Psoas muscle (tissue), 8 donors: ENCODE data around the gene DOCK6. TPM values are rescaled to one million over a fixed set of nuclear protein-coding genes. Genes with fewer than 3 reads are reported as not detected.
"Not testable (repeated sequence)": the region's sequence is repeated elsewhere in the genome, so short reads cannot be mapped to it uniquely, and the experiment has no call there.

ENCODE experiments used
- ATAC-seq, 4 donors: fragments of 200-7000 bp; cut with Tn5 transposase; one replicate each; pipeline ENCODE4 v1.9.1; 2020; ENCODE audit warnings: moderate library complexity in 3 of 4, mild to moderate bottlenecking in 2 of 4
- DNase-seq, 2 donors: peaks; one replicate each; pipeline ENCODE4 v3.0.0-alpha.2; 2020
- H3K27ac ChIP-seq: fragments of 200-600 bp; one replicate; pipeline ENCODE4 v1.8.0; 2022
- H3K27me3 ChIP-seq, 3 donors: fragments of 200-600 bp in 1 of 3; one replicate each; pipeline versions ENCODE4 v1.6.1 to v1.8.0; 2013 to 2022; ENCODE audit warnings: low read length in 2 of 3, mild to moderate bottlenecking in 2 of 3, moderate library complexity in 1 of 3; ENCODE audit not compliant: insufficient read depth in 3 of 3
- H3K36me3 ChIP-seq, 2 donors: fragments of 200-600 bp in 1 of 2; one replicate each; pipeline versions ENCODE4 v1.6.1 to v1.8.0; 2013 to 2022; ENCODE audit warnings: low read depth in 1 of 2, mild to moderate bottlenecking in 1 of 2, moderate library complexity in 1 of 2; ENCODE audit not compliant: insufficient read depth in 1 of 2
- H3K4me1 ChIP-seq: fragments of 200-600 bp; one replicate; pipeline ENCODE4 v1.8.0; 2022
- H3K4me3 ChIP-seq: fragments of 200-600 bp; one replicate; pipeline ENCODE4 v1.8.0; 2022; ENCODE audit warnings: mild to moderate bottlenecking
- H3K9me3 ChIP-seq: fragments of 200-600 bp; one replicate; pipeline ENCODE4 v1.8.0; 2022
- CTCF ChIP-seq: fragments of 200-600 bp; IDR thresholded peaks from one replicate; pipeline ENCODE4 v1.8.0; 2022; ENCODE audit warnings: antibody characterized with exemption
- WGBS, 3 donors: extraction: QIAGEN DNeasy Blood & Tissue Kit; methylation state at CpG; one replicate each; pipeline versions ENCODE4 v1.1.6 to v1.1.7; 2013; 5-methylcytosine and 5-hydroxymethylcytosine counted together
- intact Hi-C, 2 donors: fragments of 100-400 bp; cut with DNase I; formaldehyde crosslinking; loops; one replicate each; pipeline versions ENCODE4 v1.11.0 to v1.14.2; 2022
- polyA plus RNA-seq, 3 donors: library from polyadenylated mRNA; stranded (reverse); fragments of 200-250 nt; gene quantifications; one replicate each; pipeline ENCODE4 v1.2.3, GENCODE V29; 2013
- total RNA-seq, 4 donors: library from RNA; stranded (reverse); fragmentation: NEBNext Ultra II Directional in 2 of 4; extraction: Animal tissue kit (Norgen Biotek cat#: 25700) in 2 of 4; gene quantifications; one replicate each; pipeline versions ENCODE4 v1.2.1 to v1.2.4, GENCODE V29; 2021 to 2023
- donor health status: healthy with polysubstance abuse.
- donor health status: DM: no; HTN: no; CAD: no; lungs with moderate emphysema.
- donor health status: Bipolar disorder and iron deficiency.
- donor health status: healthy.
- donor health status: DM: yes; HTN: yes; CAD: no.
- donor health status: DM: no; HTN: no; CAD: no.
- donor health status: DM: no; HTN: no; CAD: no.
- donor health status: DM: yes; HTN: yes; CAD: no.

DOCK6 gene
- total and polyA plus RNA-seq, 7 donors: 8.7 to 27.1 (median 15.3) TPM

GRCh38 chr19:11179716-11180297 is 82.5 kb downstream of the DOCK6 start:
- WGBS, 3 donors: 60 to 65% (median 64%) methylated on average over 11 of the region's 11 CpGs
- ATAC-seq (no peak), DNase-seq (no peak)
- no peak for TF ChIP-seq CTCF
- Histone ChIP-seq H3K27me3 (no peaks in the 10 kb centered on the region), H3K27ac (no peak overlapping the region), H3K4me1 (peaks cover 13% of the 10 kb centered on the region), H3K4me3 (no peak overlapping the region), H3K9me3 (no peaks in the 10 kb centered on the region), H3K36me3 (peaks cover 0 to 51% of the 10 kb centered on the region in 2 donors)
- intact Hi-C loops: no loop called here

GRCh38 chr19:11179145-11179465 is 83.2 kb downstream of the DOCK6 start:
- H3K27me3 ChIP-seq, H3K9me3 ChIP-seq, DNase-seq, H3K4me3 ChIP-seq, H3K27ac ChIP-seq, intact Hi-C loops, ATAC-seq: not testable (repeated sequence)
- 65 to 74% (median 67%) methylated on average over 9 of the region's 9 CpGs for WGBS, 3 donors
- H3K36me3 ChIP-seq: peaks cover 0 to 53% of the 10 kb centered on the region in 2 donors
- H3K4me1 ChIP-seq: peaks cover 13% of the 10 kb centered on the region

GRCh38 chr19:11177592-11177991 is 84.7 kb downstream of the DOCK6 start:
- DNase-seq (no peak), ATAC-seq (no peak)
- H3K4me3 ChIP-seq: no peak overlapping the region
- H3K4me1 ChIP-seq: peaks cover 13% of the 10 kb centered on the region
- no peak for TF ChIP-seq CTCF
- H3K9me3 ChIP-seq: no peaks in the 10 kb centered on the region
- no peaks in the 10 kb centered on the region for H3K27me3 ChIP-seq
- H3K36me3 ChIP-seq: peaks cover 0 to 61% of the 10 kb centered on the region in 2 donors
- no peak overlapping the region for H3K27ac ChIP-seq
- WGBS, 3 donors: 93 to 94% (median 93%) methylated on average over 9 of the region's 9 CpGs
- intact Hi-C loops: no loop called here

GRCh38 chr19:11176466-11177193 is 85.7 kb downstream of the DOCK6 start:
- ATAC-seq (no peak), DNase-seq (no peak)
- Histone ChIP-seq H3K27ac (no peak overlapping the region), H3K27me3 (no peaks in the 10 kb centered on the region), H3K9me3 (no peaks in the 10 kb centered on the region), H3K4me3 (no peak overlapping the region), H3K4me1 (peaks cover 13% of the 10 kb centered on the region), H3K36me3 (peaks cover 0 to 68% of the 10 kb centered on the region in 2 donors)
- intact Hi-C loops: no loop called here
- 92 to 96% (median 94%) methylated on average over 18 of the region's 18 CpGs for WGBS, 3 donors
- TF ChIP-seq CTCF: no peak

- intact Hi-C loops: no loop called here
These were observed 86.4 kb downstream of the DOCK6 start for GRCh38 chr19:11175920-11176319.

More at GRCh38 chr19:11175920-11176319, 86.4 kb downstream of the DOCK6 start:
- no peaks in the 10 kb centered on the region for H3K27me3 ChIP-seq
- ATAC-seq (no peak), DNase-seq (no peak)
- no peaks in the 10 kb centered on the region for H3K9me3 ChIP-seq
- H3K4me3 ChIP-seq: no peak overlapping the region
- TF ChIP-seq CTCF: no peak
- WGBS, 3 donors: 87 to 92% (median 87%) methylated on average over 7 of the region's 7 CpGs
- no peak overlapping the region for H3K27ac ChIP-seq
- H3K4me1 ChIP-seq: peaks cover 13% of the 10 kb centered on the region
- peaks cover 0 to 75% of the 10 kb centered on the region in 2 donors for H3K36me3 ChIP-seq
